GM18526 (cell line): ENCODE results near the gene SMIM31.

Source experiments
- POLR2A ChIP-seq: IDR thresholded peaks from 3 replicates; pipeline ENCODE4 v1.6.1; 2011; ENCODE audit not compliant: insufficient read length; ENCODE audit errors: extremely low read depth

SMIM31 gene

GRCh38 chr4:164828955-164829354, 75.0 kb downstream of the SMIM31 start:
- no peak for TF ChIP-seq POLR2A

GRCh38 chr4:164846566-164846965, 92.6 kb downstream of the SMIM31 start:
- no peak for TF ChIP-seq POLR2A

- TF ChIP-seq POLR2A, result no peak
These were observed 93.1 kb downstream of the SMIM31 start for GRCh38 chr4:164847016-164847415.

DNA sequence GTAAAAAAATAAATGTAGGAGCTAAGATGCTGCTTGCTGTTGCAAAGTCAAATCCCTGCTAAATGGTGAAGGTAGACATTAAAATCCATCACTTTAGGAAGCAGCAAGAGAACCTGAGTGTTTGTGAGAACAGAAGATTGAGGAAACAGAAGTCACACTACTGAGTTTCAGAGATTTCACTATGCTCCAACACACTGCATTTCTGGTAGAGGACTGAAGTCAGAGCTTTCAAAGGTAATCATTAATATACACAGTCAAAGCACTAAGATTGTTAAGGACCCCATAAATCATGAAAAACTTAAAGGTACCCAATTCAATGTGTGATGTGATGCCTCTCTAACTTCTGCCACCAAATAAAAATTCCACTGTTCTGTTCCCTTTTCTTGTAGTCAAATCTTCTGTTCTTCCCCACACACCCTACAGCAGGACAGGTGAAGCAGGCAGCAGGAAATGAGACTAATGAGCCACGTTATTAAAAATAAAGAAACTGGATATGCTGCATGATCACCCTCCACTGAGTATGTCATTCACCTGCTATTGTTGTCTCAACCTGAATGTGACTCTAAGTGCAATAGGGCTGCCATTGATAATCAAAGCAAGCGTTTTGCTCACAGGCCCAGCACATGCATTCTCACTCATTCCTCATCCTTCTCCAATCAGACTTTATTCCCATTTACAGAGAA, 94.2 kb downstream of the SMIM31 start:
- no peak for TF ChIP-seq POLR2A
